NOMO-1 treated with DMSO at 0.1 percent for 48 hours (cell line): Measurements from ENCODE around the gene NOP14.
"Not testable (repeated sequence)": the region's sequence is repeated elsewhere in the genome, so short reads cannot be mapped to it uniquely, and the experiment has no call there.

Experiments used
- DNase-seq: peaks from one replicate; lab custom pipeline; 2025; ENCODE audit not compliant: unreplicated experiment; lab: John Stamatoyannopoulos, UW

NOP14 gene

DNA sequence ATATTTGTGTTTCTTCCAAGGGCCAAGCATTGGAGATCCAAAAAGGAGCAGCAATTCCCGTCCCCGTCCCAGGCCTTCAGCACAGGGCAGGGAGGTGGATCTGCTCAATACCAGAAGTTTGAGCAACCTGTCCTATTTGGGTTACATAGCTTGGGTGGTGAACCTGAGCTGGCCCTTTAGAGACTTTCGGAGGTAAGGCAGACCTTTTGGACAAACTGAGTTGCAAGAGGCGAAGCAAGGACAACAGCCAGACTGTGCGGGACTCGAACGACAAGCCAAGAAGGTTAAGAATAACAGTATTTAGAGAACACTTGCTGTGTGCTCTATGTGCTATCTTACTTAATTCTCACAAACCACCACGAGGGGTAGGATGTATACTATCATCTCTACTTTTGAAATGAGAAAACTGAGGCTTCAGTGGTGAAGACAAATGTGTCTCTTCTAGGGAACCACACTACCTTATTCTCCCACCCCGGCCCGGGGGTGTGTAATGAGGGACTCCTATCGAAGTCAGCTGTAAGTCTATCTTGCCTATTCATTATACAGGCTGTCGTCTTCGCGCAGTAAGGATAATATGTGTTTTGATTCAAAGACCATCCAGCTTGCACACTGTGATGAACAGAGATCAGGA, 1.3 kb downstream of the NOP14 start:
- DNase-seq = peak; percentile 44

DNA sequence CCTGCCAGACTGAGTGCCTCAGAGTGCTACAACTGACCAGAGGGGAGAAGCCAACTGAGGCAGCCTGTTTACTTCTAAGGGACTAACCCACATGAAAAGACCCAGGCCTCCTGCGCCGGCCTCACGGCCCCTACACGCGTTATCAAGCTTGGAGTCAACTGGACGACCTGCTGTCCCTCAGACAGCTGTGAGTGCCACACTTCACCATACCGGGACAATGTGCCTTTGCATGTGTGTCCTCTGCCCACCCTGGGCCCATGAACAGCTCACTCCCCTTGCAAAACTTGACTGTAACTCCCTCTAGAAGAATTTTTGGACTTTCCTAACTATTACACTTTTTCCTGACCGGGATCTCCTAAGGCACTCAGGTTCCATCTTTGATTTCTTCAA, 1.8 kb downstream of the NOP14 start:
- peak; percentile 41 for DNase-seq

DNA sequence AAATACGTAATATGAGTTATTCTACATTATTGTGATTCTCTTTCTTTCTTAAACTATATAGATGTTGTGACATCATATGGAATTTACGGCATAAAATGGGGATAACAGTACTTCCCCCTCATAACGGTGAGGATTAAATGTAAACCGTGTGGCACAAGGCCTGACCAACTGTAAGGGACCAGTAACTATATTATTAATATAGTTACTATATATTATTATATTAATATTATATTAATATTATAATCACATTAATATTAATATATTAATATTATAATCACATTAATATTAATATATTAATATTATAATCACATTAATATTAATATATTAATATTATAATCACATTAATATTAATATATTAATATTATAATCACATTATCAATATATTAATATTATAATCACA, 2.8 kb downstream of the NOP14 start:
- not testable (repeated sequence) for DNase-seq

DNA sequence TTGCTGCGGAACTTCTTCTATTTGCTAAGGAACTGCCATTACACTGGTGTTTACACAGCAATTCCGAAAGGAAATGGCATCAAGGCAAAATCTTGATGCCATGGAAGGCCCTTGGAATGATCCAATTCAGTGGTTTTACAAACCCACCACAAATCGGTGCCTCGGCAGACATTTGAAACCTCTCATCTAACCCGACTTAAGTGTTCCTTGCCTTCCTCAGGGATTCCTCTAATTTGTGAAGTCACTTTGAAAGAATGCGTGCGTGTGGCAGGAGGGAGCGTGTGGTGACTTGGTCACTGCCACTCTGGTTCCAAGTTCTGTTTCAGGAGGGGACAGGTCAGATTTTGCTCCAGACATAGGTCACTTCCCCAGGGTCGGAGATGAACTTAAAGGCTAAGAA, 4.8 kb downstream of the NOP14 start:
- DNase-seq = no peak

DNA sequence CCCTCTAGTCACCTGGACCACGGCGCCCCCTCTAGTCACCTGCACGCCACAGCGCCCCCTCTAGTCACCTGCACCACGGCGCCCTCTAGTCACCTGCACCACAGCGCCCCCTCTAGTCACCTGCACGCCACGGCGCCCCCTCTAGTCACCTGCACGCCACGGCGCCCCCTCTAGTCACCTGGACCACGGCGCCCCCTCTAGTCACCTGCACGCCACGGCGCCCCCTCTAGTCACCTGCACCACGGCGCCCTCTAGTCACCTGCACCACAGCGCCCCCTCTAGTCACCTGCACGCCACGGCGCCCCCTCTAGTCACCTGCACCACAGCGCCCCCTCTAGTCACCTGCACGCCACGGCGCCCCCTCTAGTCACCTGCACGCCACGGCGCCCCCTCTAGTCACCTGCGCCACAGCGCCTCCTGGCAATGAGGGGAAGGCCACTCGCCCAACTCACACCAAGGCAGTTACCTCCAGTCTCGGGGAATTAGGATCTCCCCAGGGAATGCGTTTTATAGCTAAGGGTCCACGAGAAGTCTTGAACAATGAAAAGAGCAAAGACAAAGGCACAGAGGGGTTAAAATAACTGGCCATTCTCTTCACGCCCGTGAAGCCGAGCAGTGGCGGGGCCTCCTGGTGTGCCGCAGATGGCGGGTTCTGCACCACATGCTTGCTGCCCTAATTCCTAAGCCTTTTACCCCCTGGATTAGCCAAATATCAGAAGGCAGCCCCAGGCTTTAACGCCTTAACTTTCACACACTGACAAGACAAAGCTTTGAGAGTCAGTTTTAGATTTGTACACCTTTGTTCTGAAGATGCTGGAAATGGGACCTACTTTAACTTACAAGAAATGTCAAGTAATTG, 7.8 kb downstream of the NOP14 start:
- not testable (repeated sequence) for DNase-seq

DNA sequence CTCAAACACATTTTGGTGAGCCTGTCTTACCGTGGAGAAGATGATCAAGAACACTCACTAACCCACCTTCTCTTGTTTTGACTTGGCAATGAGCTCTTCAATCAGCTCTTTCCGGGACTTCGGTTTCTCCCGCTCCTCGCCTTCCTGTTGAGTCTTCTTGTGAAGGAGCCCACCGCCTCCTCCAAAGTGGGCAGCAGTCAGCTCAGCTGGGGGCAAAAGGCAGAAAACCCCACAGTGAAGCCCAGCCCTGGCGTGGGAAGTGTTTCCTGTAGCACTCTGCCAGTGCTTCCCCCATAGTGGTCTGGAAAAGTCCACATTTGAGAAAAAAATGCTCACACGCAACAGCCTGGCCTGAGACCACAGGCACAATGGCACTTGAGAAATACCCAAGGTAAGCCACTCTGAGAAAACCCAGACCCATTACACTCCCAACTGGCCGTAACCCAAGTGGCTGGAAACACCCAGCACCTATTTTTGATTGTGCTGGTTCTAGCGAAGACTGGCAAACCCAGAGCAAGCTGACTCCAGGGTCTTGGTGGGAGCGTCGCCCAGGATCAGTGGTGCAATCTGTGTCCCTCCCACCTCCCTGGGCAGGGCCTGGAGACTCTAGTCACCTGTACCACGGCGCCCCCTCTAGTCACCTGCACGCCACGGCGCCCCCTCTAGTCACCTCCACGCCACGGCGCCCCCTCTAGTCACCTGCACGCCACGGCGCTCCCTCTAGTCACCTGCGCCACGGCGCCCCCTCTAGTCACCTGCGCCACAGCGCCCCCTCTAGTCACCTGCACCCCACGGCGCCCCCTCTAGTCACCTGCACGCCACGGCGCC, 8.6 kb downstream of the NOP14 start:
- DNase-seq = no peak

DNA sequence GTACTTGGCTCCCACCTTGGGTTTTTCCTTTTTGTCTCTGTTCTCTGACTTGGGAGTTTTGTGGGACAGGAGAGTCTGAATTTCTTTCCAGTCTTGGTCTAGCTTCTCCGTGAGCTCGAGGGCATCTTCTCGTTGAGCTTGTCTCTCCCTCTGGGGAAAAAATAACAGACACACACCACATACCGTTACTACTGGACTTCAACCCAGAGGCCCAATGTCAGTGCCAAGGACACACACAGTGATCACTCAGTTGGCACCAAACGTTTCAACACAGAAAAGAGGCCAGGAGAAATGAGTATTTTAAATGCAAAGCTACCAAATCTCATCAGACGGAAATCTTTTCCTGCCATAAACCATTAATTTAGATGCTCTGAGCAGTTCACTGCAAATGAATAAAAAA, 9.7 kb downstream of the NOP14 start:
- no peak for DNase-seq

DNA sequence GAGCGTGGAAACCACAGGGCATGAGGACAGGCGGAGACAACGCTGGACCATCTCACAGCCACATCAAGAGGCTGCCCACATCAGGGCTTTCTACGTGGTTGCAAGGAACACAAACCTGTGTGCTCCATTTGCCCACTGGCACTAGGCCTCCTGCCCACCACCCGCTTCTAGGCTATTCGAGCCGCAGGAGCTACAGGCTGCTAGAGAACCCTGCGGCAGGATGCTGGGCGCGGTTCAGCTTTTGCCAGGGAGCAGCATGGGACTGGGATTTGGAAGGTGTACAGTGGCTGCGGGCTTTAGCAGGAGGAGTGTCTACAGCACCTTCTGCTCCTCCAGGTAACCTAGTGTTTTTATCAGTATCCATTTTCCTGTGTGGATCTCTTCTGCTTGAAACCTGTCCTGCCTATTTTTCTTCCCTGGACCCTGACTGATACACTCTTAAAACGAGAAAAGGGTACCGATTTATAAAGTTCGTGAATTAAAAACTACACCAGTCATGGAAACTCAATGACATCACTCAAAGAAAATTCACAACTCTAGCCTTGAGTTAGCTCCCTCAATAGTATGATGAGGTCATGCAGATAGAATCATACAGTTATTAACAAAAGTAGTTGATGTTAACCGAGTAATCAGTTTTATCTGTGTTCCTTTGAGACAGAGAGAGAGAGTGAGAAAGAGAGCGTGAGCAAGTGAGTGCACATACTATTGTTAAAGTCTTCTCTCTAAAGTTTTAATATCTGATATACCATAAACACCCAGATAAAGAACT, 12.8 kb downstream of the NOP14 start:
- no peak for DNase-seq

DNA sequence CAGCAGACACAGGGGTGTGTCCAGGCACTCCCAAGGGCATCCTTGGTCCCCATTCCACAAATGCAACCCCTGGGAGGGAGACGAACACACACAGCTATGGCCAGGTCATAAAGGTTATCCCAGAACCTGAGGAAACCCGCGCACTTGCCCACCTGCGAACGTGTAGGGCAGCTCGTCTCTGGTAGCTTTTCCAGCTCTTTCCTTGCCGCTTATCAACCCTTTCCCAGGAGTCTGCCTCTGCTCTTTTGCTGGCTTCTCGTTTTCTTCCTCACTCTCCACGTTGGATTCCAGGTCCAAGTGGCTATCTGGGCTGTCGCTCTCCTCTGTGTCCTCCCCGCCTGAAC, 13.5 kb downstream of the NOP14 start:
- no peak for DNase-seq

DNA sequence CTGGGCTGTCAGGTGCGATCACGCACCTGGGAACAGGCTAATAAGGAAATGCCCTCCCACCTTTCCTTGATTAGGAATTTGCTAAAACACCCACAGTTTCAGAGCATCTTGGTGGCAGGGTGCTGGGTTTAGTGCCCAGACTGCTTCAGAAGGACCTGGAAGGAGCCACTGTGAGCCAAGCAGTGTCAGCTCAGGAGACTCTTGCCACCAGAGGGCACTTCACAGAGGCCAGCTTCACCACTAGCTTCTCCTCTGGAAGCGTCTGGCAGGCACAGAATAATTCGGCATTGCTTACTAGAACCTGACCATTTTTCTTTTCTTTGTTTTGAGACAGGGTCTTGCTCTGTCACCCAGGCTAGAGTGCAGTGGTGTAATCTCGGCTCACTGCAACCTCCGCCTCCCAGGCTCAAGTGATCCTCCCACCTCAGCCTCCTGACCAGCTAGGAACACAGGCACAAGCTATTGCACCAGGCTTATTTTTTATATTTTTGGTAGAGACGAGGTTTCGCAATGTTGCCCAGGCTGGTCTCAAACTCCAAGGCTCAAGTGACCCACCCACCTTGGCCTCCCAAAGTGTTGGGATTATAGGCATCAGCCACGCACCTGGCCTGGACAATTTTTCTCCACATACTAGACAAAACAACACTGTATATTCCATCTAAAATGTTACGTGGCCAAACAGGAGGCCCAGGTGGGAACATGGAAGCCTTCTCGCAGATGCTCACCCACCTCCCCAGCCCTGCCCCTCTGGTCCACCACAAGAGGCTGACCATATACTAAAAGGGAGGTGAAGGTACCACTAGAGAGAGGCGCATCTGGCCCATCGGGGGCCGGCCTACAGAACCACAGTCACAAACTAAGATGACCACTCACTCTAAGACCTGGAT, 14.1 kb downstream of the NOP14 start:
- DNase-seq = no peak

DNA sequence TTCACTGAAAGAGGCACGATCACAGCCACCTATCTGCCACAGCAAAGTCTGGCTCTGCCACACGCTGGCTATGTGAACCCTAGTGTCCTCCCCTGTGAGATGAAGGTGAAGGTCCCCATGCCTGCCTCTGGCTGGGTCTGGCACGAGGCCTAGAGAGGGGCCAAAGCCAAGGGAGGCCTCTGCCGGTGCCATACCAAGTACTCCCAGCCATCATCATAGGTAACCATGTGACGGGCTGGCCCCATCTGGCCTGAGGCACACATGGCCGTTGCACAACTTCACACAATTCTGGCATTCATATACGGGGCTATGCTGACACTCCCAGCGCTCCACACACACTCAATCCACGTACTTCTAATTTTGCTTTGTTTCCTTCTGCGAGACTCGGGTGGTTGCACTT, 15.3 kb downstream of the NOP14 start:
- DNase-seq = no peak

DNA sequence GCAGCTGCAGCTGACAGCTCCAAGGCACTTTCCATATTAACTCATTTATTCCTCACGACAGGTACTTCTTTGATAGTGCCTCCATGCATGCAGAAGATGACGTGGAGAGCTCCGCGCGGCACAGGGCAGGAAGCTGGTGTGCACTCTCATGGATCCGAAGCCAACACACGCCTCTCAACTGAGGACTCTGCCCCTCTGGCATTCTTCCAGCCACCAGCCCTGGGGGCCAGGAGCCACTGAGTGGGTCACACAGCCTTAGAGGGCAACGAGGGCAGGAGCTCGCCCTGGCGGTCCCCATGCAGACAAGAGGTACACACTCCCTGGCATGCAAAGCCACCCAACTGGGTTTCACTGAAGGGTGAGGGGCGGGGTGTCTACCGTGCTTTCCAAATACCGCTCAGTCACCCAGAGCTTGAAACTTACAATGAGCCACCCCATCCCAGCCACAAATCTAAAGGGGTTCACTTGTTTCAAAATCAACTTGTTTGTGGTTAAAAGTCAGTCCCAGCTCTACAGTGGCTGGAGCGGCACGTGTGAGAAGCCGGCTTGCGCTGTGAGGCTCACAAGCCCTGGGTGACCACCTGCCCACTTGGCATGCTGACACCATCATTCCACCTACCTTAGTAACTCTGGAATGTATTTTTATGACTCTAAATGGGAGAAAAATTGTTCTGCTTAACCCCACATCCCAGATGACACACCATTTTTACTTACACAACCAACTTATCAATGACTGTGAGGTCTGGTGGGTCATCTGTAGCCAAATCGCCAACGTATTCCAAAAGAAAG, 16.2 kb downstream of the NOP14 start:
- no peak for DNase-seq

DNA sequence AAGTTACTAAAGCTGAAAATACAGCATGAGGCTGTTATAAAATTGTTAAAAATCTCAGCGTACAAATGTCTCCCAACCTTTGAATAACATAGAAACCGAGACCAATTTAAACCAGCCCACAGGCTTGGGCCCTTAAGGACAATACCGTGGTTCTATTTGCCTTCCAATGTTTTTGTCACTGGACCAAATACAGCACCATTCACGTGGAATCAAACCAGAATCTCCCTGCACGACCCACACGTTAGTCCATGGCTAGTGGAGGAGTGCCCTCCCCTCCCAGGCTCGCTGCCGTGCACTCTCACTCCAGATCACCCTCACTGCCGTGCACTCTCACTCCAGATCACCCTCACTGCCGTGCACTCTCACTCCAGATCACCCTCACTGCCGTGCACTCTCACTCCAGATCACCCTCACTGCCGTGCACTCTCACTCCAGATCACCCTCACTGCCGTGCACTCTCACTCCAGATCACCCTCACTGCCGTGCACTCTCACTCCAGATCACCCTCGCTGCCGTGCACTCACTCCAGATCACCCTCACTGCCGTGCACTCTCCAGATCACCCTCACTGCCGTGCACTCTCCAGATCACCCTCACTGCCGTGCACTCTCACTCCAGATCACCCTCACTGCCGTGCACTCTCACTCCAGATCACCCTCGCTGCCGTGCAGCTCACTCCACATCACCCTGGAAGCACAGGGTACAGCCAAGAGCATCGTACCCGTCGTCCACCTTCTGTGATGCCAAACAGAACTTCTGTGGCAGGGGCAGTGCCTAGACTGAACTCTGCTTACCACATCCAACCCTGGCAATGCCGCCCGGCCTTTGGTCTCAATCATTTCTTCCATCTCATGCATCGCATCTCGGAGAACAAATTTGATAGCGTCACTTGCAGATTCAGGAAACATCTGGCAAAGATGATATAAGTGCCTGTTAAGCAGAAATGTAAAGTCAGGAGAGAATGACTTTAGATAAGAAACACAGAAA, 17.3 kb downstream of the NOP14 start:
- not testable (repeated sequence) for DNase-seq

DNA sequence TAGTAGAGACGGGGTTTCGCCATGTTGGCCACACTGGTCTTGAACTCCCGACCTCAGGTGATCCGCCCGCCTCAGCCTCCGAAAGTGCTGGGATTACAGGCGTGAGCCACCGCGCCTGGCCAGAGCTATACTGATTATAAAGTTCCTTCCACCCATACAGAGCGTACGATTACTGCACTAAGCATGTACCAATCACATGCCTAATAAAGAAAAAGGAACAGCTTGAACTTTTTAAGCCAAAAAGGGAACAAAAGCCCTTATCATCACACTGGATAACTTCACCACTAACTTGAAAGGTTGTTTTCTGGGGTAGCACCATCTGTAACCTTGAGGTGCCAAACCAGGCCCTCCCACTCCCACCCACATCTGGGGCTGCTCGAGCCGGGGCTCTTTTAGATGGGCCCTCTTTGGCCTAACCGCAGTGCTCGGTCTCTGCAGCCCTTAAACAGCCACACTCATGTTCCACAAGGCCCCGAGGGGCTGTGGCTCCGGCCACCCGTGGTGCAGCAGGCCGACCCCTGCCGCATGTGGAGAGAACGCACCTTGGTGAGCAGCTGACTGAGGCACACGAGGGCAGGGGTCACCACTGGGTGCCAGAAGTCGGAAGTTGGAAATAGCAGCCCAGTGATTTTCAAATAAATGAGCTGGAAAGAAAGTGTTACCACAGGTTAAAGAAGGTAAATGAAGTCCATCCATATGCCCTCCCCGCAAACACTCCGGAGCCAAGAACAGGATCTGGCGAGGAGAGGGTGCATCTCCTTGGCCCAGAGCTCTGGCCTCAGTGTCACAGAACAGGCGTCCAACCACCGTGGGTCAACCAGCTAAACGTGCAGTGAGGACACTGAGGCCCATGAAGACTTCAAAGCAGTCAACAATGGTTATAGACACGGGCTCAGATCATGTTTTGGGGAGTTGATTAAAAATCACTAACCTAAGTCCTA, 18.4 kb downstream of the NOP14 start:
- DNase-seq = no peak

DNA sequence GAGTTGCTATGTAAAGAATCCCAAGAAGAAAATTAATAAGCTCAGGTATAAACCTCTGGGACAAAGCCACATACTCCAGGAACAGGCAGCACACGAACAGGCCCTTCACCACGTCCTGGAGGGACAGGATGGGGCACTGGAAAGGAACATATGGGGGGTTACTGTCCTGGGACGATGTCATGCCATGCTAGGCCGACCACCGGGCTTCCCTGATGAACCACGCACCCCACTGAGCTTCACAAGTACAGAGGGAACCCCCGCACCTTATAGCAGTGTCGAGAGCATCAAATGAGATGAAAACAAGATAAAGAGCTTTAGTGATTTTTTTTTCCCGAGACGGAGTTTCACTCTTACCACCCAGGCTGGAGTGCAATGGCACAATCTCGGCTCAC, 19.1 kb downstream of the NOP14 start:
- DNase-seq = no peak

DNA sequence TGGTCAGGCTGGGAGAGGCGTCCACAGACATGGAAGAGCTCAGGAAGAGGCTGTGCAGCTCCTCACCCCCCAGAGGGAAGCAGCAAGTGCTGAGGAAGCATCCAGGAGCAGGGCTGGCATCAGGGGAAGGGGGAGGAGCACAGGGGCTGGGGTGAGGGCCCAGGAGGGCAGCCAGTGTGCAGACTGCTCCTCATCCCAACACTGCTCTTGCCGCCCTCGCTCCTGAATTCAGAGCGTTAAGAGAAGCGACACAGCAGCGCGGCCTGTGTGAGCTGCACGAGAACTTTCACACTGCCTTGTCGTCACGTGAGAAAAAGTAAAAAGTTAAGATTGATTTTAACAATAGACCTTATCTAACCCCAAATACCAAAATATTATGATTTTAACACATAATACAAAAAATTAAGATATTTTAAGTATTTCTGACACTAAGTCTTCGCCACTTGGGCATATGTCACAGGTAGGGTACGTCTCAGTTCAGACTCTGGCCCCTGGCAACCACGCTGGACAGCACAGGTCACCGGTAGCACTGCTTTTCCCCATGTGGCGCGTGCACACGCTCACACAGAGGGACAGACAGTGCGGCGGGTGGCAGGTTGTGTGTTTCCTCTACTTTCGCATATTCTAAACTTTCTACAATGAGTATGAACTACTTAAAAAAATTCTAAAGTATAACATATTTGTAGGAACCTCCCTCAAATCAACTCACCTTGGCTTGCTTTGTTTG, 19.7 kb downstream of the NOP14 start:
- no peak for DNase-seq
